GM11168 (cell line): Measurements from ENCODE around the gene DEFB108B.
"Not testable (repeated sequence)": the region's sequence is repeated elsewhere in the genome, so short reads cannot be mapped to it uniquely, and the experiment has no call there.

Experiments used
- in situ Hi-C: fragments of 300-500 bp; cut with MboI; formaldehyde crosslinking; loops from one replicate; pipeline ENCODE4 v1.12.0; 2022; ENCODE audit warnings: low sequenced_read_pairs; ENCODE audit not compliant: unreplicated experiment

Gene DEFB108B

DNA sequence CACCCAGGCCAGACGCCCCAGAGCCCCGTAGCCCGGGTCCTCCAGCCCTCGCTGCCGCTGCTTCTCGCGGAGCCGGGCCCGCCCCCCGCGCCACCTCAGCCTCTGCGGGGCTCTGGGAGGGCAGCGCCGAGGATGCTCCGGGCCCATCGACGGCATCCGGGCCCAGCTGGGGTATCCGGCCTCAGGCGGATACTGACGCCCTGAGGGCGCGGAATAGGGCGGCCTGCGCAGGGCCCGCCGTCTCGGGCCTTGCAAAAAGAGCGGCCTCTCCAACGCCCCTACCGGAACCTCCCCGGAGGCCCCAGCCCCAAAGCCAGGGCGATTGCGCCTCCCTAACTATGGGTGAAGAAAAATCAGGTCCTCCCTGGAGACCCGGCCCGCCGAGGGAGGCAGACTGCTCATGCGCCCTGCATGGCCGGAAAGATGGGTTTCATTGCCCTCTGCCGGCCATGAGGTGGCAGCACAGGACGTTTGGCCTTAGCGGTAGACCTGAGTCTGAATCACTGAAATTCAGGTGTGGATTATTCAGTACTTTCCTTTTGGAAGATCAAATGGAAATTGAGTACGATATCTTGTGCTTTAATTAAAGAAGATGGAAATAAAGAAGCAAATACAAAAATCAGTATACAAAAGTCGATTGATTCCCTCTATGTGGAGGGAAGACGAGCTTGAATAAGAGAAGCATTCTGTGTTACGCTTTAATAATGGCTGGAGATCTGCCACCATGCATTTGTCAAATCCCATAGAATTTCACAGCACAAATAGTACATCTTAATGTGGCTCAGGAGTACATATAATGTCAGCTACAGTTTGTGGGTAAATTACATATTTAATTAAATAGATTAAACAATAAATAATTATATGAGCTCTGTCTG is 19.3 kb upstream of the DEFB108B start:
- in situ Hi-C loops = not testable (repeated sequence)

DNA sequence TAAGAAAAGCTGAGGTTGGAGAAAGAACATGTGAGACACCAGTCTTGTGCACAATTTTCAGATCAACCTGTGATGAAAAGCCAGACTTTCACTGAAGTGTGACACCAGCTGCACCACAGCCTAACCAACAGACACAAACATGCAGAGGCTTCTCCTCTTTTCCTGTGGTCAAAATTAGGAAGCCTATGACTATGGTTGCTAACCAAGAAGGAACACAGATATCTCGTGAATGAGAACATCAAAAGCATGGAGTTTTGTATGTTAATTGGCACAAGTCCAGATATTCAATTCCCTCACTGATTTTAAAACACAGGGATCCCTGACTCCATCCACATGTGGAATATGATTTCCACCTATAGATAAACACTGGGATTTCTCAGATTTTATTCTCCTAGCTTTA is 11.5 kb upstream of the DEFB108B start:
- in situ Hi-C loops = not testable (repeated sequence)

GRCh38 chr11:71829247-71829646 is 3.8 kb upstream of the DEFB108B start:
- in situ Hi-C loops = not testable (repeated sequence)

DNA sequence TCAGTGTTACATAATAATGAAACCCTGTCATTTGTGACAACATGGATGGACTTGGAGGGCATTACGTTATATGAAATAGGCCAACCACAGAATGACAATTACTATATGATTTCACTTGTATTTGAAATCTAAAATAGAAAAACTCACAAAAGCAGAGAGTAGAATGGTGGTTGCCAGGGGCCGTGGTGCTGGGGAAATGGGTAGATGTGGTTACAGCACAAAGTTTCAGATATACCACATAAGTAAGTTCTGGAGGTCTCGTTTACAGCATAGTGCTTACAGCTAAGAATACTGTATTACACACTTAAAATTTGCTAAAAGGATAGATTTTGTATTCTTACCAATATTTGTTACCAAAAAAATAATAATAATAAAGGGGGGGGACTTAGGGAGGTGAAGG is 3.3 kb upstream of the DEFB108B start:
- in situ Hi-C loops = not testable (repeated sequence)

DNA sequence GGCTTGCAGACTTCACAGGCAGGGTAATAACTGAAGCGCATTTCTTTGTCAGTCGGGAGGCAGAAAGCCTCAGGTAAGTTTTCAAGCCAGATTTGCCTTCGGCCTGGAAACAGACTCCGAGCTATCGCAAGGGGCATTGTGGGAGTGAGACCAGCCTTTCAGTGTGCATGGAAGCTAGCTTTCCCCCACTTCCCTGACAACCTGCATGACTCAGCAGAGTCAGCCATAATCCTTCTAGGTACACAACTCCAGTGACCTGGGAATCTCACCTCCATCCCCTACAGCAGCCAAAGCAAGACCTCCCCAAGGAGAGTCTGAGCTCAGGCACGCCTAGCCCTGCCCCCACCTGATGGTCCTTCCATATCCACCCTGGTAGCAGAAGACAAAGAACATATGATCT is 9.7 kb downstream of the DEFB108B start:
- in situ Hi-C loops = not testable (repeated sequence)

GRCh38 chr11:71843355-71843754 is 10.4 kb downstream of the DEFB108B start:
- in situ Hi-C loops = not testable (repeated sequence)

DNA sequence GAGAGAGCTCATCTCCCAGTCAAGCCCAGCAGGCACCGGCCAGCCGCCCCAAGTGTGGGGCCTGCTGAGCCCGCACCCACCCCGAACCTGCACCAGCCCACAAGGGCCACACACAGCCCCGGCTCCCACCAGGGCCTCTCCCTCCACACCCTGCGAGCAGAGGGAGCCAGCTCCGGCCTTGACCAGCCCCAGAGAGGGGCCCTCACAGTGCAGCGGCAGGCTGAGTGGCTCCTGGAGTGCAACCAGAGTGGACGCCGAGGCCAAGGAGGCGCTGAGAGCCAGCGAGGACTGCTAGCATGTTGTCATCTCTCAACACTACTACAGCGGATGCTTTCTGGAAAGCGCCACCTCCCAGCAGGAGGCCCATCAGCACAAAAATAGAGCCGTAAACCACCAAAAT is 10.9 kb downstream of the DEFB108B start:
- in situ Hi-C loops = no loop called here

DNA sequence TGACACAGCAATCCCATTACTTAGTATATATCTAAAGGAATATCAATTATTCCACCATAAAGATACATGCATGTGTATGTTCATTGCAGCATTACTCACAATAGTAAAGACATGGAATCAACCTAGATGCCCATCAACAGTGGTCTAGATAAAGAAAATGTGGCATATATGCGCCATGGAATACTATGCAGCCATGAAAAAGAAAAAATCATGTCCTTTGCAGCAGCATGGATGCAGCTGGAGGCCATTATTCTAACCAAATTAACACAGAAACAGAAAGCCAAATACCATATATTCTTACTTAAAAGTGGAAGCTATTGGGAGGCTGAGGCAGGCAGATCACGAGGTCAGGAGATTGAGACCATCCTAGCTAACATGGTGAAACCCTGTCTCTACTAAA is 20.9 kb downstream of the DEFB108B start:
- in situ Hi-C loops = not testable (repeated sequence)

DNA sequence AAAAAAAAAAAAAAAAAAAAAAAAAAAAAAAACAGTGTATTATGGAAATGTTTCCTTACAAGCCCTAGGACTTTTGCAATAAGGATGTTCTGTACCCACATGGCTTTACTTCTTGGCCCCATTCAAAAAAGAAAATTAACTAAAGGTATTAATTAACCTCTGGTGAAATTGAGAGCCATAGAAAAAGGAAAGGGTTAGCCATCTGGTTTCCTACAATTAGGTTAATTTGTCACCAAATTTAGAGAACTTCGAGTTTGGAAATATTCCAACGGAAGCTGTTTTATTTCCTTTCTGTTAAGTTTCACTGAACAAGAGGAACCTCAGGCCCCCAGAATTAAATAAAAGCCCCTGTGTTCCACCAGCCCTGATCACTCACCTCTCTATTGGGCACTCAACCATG is 22.9 kb downstream of the DEFB108B start:
- in situ Hi-C loops = not testable (repeated sequence)

DNA sequence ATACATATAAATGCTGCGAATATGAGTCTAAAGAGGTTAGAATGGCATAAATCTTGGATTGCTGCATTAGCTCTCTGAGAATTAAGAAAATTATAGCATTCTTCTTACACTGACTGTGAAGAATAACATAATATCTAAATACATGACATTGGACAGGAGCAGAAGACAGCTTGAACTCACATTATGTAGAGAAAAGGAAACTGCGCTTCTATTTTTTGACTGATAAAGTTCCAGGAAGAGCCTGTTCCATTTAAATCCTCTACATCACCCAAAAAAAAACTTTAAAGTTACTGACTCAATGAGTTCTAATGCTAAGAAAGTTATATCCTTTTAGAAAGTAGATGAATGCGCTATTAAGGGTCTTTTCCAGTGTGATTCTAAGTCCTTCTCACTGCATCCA is 27.8 kb downstream of the DEFB108B start:
- in situ Hi-C loops = not testable (repeated sequence)

DNA sequence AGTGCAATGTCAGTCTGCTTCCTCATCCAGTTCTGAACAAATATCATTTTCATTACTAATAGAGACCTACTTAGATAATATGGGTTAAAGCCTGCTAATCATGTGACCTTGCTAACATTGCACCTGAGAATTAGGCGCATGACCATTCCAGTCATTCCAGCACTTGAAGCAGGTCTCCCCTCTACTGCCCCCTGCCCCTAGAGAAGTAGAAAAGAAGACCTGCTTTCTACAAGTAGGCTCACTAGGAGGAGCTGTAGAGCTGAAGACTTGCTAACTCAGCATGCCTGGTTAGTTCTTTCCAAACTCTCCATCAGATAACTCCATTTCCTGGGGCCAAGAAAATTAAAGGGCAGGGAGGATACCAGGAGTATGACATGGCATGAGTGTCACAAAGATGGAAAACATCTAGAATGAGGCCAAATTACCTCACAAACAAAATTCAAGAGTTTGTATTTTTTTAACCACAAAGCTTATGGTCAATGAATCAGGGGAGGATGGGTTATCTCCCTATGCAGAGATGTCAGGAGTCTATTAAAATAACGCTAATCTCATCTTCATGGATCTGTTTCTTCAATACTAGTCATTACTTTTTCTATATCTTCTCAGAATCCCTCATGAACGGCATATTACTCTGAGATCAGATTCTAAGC is 31.1 kb downstream of the DEFB108B start:
- in situ Hi-C loops = not testable (repeated sequence)

DNA sequence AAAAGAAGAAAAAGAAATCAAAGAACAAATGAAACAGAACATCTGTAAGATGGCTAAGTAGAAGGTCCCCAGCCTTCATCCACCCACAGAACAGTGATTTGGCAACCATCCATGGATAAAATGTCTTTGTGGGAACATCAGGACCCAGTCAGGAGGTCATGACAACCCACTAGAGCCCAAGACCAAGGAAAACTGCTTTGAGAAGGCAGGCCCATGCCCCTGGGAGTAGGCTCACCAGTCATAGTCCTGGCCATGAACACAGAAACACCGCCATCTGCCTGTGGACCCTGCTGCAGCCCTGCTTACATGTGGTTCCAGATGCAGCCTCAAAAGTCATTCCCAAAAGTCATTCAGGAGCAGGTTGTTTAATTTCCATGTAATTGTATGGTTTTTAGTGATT is 34.2 kb downstream of the DEFB108B start:
- in situ Hi-C loops = not testable (repeated sequence)

DNA sequence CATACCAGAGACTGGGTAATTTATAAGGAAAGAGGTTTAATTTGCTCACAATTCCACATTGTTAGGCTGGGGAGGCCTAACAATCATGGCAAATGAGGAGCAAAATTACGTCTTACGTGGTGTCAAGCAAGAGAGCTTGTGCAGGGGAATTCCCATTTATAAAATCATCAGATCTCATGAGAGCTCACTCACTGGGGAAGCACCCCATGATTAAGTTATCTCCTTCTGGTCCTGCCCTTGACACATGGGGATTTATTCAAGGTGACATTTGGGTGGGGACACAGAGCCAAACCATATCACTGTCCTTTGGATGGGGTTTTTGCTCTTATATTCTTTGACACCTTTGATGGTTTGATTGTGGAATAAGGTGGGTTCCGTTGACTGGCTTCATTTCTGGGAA is 36.9 kb downstream of the DEFB108B start:
- in situ Hi-C loops = not testable (repeated sequence)

DNA sequence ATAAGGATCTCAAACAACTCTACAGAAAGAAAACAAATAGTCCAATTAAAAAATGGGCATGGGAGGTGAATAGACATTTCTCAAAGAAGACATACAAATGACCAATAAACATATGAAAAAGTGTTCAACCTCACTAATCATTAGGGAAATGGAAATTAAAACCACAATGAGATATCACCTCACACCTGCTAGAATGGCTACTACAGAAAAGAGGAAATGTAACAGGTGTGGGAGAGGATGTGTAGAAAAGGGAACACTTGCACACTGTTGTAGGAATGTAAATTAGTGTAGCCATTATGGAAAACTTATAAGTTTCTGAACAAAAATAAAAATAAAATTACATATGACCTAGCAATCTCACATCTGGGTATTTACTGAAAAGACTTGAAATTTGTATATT is 37.7 kb downstream of the DEFB108B start:
- in situ Hi-C loops = not testable (repeated sequence)

DNA sequence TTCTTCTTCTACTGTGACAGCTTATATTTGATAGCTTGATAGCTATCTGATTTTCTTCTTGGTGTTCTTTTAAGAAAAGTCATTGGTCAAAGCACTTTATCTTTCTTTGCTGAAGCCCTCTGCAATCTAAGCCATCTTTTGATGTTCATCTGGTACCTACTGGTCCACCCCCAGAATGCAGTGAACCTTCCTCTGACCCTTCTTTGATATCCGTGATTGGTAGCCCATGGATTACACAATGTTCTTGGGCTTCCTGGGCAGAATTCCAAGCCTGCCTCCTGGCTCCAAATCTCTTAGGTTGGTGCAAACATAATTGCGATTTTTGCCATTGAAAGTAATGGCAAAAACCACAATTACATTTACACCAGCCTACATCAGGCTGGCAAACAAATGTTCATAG is 43.3 kb downstream of the DEFB108B start:
- in situ Hi-C loops = not testable (repeated sequence)

DNA sequence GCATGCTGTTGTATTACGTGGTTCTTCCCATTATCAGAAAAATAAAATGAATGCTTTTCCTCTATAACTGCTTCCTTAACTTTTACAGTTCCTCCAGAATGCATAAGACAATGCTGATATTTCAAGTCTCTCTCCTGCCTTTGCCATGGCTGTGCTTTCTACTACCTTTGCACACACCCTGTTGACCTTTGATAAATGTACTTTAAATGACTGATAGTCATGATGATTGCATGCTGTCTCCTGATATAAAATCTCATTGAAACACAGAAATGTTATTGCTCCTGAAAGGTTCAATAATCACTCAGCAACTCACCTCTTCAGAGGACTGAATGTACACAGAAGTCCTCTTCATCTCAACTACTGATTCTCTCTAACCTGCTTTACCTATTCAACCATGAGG is 45.1 kb downstream of the DEFB108B start, which contains the start of gene DEFB131B:
Gene DEFB131B (plus strand): TSS at position 395 of the 400 bp plus-strand sequence. CDS start 0 bp downstream, at position 395.
- in situ Hi-C loops = not testable (repeated sequence)

- in situ Hi-C loops = not testable (repeated sequence)
Measured at GRCh38 chr11:71885806-71886205, 52.8 kb downstream of the DEFB108B start.
